Myocyte (in vitro differentiated cells): ENCODE data around the gene AGAP1. TPM values are rescaled to one million over a fixed set of nuclear protein-coding genes. Genes with fewer than 3 reads are reported as not detected.
A peak's percentile ranks its signal among the peaks of the same experiment; 100 is the strongest.
"Not testable (repeated sequence)": the region's sequence is repeated elsewhere in the genome, so short reads cannot be mapped to it uniquely, and the experiment has no call there.

Source experiments
- DNase-seq: peaks from one replicate; pipeline ENCODE4 v3.0.0-alpha.2; 2012; ENCODE audit warnings: low read depth
- total RNA-seq: library from RNA; depleted of rRNA; stranded (reverse); fragments of >200 nt; gene quantifications from 2 replicates; pipeline ENCODE4 v1.2.3, GENCODE V29; 2014

AGAP1 gene
- total RNA-seq, 1 donor from 2014 or later, result 15.5 TPM

DNA sequence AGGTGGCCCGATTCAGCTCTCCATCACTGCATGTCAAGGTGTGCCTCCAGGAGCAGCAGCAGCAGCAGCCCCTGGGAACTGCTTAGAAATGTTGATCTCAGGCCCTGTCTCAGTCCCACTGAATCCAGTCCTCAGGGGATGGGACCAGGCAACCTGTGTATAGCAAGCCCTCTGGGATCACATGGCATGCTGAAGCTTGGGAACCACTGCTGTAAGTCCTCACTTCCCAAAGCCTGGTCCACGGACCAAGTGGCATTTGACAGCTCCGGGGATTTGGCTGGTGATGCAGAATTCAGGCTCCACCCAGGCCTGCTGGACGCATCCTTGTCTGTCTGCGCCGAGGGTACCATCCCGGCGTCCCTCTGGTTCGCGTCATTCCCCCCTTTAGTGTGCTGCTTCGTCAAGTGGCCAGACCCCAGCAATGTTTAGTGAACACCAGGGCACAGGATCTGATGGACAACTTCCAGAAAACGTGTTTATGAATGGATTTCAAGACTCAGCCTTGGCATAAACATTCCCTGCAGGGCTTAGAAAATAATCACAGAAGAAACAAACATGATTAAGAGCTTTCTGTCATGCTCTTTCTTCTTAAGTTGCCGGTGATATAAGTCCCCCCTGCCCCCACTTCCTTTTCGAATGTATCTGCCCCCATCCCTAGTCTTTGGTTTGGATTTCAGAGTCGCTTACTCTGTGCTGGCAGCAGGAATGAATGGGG lies 440.4 kb downstream of the AGAP1 start:
- DNase-seq, result no peak

DNA sequence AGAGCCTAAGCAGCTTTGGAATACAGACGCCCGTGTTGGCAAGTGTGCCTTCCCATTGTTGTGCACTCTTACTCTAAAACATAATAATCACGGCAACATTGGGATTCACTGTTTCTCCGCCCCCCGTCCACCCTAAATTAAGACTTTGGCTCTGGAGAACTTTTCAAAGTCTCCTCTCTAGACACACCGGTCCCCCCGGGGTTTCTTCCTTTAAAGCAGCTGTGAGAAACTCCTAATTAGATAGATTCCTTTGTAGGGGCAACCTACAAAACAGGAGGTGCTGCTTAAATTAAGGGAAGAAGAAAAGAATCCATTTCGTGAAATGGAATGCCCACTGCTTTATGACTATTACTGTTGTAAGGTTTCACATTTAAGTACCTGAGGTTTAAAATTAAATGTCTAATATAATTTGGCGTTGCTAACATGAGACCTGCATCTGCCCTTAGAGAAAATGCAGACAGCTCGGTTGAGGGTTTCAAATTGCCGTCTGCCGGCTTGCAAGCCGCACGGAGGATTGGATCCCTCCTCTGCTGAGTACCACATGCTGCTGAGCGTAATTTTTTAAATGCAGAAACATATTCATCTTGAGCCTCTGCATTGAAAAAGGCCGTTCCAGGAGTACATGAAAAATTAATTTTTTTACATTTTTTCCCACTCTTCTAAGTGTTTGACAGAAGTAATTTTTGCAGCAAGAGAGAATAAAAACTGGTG lies 441.1 kb downstream of the AGAP1 start:
- no peak for DNase-seq

GRCh38 chr2:235935773-235936172 lies 441.9 kb downstream of the AGAP1 start:
- no peak for DNase-seq

- no peak for DNase-seq
Measured at GRCh38 chr2:235936493-235936892, 442.6 kb downstream of the AGAP1 start.

- no peak for DNase-seq
Measured at GRCh38 chr2:235937087-235937486, 443.2 kb downstream of the AGAP1 start.

DNA sequence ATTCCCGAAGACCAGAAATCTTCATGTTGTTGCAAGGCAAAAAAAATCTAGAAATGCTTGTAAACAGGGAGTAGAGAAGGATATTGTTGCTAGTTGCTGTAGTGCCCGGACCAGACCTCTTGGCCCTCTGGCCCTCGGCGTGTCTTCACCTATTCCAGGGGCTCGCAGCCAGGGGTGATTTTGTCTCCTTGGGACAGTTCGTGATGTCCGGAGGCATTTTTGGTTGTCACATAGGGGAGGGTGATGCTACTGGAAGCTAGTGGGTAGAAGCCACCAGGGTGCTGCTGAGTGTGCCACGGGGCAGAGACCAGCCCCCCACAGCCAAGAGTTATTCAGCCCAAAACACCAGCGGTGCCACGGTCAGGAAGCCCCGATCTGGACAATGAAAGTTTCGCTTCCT lies 443.7 kb downstream of the AGAP1 start:
- DNase-seq, result no peak

DNA sequence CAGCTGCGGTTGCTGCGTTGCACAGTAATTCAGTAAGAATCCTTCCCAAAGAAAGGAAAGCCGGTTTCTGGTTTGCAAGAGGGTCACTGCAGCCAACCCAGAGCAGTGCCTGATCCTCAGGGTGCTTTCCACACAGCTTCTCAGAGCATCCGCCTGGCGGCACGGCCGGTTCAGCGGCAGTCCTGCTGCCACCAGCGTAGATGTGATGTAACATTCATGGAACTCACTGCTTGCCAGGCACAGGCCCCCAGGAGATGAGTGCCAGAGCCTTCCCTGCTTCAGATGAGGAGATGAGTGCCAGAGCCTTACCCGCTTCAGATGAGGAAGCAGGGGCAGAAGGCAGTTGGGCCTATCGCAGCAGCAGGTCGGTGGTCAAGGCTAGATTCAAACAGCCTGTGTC lies 444.1 kb downstream of the AGAP1 start:
- no peak for DNase-seq

- DNase-seq, result no peak
Measured at GRCh38 chr2:235938611-235939010, 444.8 kb downstream of the AGAP1 start.

DNA sequence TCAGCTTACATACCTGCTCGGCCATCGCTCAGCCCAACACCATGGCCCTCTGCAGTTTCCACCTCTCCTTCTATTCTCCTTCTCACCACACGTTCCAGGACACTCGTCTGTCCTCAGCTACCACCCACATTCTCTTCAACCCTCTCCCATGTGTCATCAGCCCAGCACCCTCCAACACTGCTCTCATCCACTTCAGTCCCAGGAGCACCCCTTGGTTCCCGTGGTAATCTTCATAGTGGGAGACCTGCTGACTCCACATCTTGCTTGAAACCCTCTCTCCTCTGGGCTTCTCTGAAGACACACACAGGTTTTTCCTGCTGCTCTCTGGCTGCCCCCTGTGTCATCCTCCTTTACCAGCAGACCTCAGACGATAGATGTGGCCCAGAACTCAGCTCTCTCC lies 445.6 kb downstream of the AGAP1 start:
- DNase-seq, result no peak

- peak; percentile 99 for DNase-seq
Measured at GRCh38 chr2:235940330-235940729, 446.5 kb downstream of the AGAP1 start.

GRCh38 chr2:235944591-235944990 lies 450.7 kb downstream of the AGAP1 start:
- DNase-seq, result no peak

DNA sequence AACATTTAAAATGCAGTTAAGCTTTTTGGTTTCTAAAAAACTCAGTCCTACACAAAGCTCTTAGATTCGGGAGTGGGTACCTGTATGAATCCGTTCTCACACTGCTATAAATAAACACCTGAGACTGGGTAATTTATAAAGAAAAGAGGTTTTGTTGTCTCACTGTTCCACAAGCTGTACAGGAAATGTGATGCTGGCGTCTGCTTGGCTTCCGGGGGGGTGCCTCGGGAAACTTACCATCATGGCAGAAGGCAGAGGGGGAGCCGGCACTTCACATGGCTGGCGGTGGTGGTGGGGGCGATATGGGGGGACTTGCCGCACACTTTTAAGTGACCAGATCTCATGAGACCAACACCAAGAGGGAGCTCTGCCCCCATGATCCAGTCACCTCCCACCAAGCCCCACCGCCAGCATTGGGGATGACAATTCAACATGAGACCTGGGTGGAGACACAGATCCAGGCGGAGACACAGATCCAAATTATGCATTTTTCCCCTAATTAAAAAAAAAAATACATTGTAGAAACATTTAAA lies 451.8 kb downstream of the AGAP1 start:
- no peak for DNase-seq

DNA sequence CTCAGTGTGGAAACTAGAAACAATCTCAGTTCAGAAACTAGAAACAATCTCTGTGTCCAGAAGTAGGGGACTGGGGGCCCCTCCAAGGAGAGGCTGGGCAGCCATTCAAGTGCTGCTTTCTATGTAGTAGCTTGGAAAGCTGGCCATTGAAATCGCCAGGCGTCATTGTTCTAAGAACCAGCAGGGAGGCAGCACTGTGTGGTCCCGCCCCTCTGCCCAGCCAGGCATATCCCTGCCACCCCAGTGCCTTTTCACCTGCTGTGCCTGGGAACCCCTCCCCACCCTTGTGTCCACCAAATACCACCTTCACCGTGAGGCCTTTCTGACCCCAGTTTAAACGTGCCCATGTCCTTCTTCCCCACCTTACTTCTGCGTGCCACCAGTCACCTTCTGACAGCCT lies 452.7 kb downstream of the AGAP1 start:
- DNase-seq, result no peak

- DNase-seq, result not testable (repeated sequence)
Measured at GRCh38 chr2:235947055-235947454, 453.2 kb downstream of the AGAP1 start.

DNA sequence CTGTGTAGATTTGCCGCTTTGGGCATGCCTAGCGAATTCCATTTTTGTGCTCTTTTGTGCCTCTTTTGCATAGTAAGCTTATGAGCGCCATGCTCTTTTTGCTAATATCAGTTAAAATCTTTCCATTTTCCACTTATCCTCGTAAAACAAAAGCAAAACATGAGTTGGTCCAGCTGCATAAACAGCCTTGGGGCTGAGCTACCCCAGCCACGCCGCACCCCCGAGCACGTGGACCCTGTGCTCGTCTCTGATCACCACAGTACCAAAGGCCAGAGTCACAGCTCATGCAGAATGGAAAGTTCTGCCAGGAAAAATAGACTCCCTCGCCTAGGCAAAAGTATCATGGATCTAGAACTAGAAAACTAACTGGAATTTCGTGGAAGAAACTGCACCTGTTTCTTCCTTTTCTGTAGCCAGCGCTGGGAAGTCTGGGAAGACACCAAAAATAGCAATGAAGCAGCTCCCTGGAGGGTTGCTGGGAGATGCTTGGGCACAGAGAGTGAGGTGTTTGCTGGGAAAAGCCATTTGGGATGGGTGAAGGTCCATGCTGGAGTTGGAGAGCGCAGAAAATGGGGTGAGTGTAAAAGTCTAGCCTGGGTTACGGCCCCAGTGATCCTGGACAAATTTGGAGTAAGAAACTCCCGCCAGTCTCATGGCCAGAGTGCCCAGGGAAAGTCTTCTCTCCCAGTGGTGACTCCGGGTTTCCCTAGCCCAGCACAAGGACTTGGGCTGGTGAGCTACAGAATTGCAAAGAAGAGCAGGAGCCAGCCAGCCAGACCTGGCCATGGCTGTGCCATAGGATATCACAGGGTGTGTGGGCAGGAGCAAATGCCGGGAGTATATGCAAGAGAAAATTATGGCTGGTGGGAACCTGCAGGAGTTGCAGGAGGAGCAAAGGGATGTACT lies 456.0 kb downstream of the AGAP1 start:
- peak; percentile 64 for DNase-seq

- no peak for DNase-seq
Measured at GRCh38 chr2:235950473-235950809, 456.6 kb downstream of the AGAP1 start.

- no peak for DNase-seq
Measured at GRCh38 chr2:235951493-235951892, 457.6 kb downstream of the AGAP1 start.

GRCh38 chr2:235951982-235952381 lies 458.1 kb downstream of the AGAP1 start:
- no peak for DNase-seq

DNA sequence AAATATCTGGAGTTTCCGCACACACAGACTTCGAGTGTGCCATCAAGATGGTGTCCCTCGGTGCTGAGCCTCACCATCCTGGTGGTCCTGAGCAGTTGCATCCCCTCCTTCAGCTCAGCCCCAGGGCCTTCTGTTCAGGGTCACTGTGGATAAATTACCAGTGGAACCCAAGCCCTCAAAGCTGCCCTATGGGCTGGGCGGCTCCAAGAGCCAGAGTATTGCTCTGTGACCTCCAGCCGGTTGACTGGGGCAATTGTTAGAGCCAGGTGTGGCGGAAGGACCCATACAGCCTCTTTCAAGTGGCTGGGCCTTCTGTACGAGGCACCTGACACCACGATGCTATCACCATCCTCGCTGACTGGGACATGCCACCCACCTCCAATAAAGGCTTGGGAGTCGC lies 458.9 kb downstream of the AGAP1 start:
- DNase-seq, result no peak

DNA sequence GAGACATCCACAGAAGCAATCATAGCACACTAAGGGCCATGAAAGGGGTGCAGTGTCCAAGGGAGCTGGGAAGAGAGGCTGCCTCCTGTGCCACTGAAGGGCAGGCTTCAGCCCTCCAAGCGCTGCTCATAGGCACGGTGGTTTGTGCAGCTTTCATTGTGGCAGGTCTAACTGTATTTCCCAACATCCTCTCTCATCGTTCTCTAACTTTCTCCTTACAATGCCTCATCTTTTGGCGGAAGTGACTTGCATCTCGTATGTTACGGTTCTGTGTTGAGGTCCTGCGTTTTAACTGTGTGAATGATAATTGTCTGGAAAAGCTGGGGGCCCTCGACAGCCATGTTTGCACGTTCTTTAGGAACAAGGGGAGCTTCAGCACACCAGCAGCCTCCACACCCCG lies 460.4 kb downstream of the AGAP1 start:
- no peak for DNase-seq

GRCh38 chr2:235954888-235955480 lies 461.1 kb downstream of the AGAP1 start:
- DNase-seq, result no peak
